Measurements from ENCODE around the gene SCO2. TPM values are rescaled to one million over a fixed set of nuclear protein-coding genes. Genes with fewer than 3 reads are reported as not detected.

Gene SCO2
- total and polyA plus RNA-seq, 11 donors, result 0.67 to 2.6 (median 1.1) TPM; not detected in 6

GRCh38 chr22:50540381-50540780, 15.0 kb upstream of the SCO2 start:
- Histone ChIP-seq H3K27me3 (peaks cover 0 to 27% (median 0%) of the 10 kb centered on the region in 9 donors), H3K9me3 (no peaks in the 10 kb centered on the region), H3K36me3 (no peaks in the 10 kb centered on the region), H3K4me3 (peak overlapping the region in 1 of 12 donors; percentile 38), H3K4me1 (peaks cover 0 to 95% (median 19%) of the 10 kb centered on the region in 12 donors), H3K27ac (peak overlapping the region in 11 of 12 donors; percentile 77 to 98 (median 87))
- ATAC-seq, result no peak
- DNase-seq, result no peak
- WGBS, 4 donors, result 79 to 89% (median 87%) methylated on average over 10 of the region's 10 CpGs
- intact Hi-C loops (cut with DNase I), result loop anchor here in 2 of 10 donors (5.0 to 10.0 kb wide), 2 partner anchors 74 to 82 kb away; no protein-coding TSS in a partner anchor
- TF ChIP-seq CTCF (IDR thresholded peaks at IDR 0.05), result no peak
- TF ChIP-seq POLR2A (IDR thresholded peaks at IDR 0.05), result no peak

- WGBS, 4 donors, result 86 to 92% (median 90%) methylated on average over 13 of the region's 13 CpGs
- TF ChIP-seq CTCF (IDR thresholded peaks at IDR 0.05) (no peak), POLR2A (IDR thresholded peaks at IDR 0.05) (no peak)
- Histone ChIP-seq H3K4me1 (peaks cover 0 to 93% (median 9%) of the 10 kb centered on the region in 12 donors), H3K27ac (peak overlapping the region in 9 of 12 donors; percentile 5 to 98 (median 91)), H3K4me3 (no peak overlapping the region), H3K27me3 (peaks cover 0 to 34% (median 0%) of the 10 kb centered on the region in 9 donors), H3K36me3 (no peaks in the 10 kb centered on the region), H3K9me3 (no peaks in the 10 kb centered on the region)
- DNase-seq (no peak), ATAC-seq (no peak)
- intact Hi-C loops (cut with DNase I), result no loop called here
These were observed 12.4 kb upstream of the SCO2 start for GRCh38 chr22:50537765-50538164.

GRCh38 chr22:50536226-50536625, 10.8 kb upstream of the SCO2 start:
- WGBS, 4 donors, result 79 to 82% (median 81%) methylated on average over 3 of the region's 3 CpGs
- H3K4me1 ChIP-seq, result peaks cover 3 to 88% (median 23%) of the 10 kb centered on the region in 12 donors
- H3K36me3 ChIP-seq, result no peaks in the 10 kb centered on the region
- H3K27me3 ChIP-seq, result peaks cover 0 to 48% (median 4%) of the 10 kb centered on the region in 9 donors
- H3K9me3 ChIP-seq, result no peaks in the 10 kb centered on the region
- no peak for TF ChIP-seq CTCF (IDR thresholded peaks at IDR 0.05)
- H3K27ac ChIP-seq, result peak overlapping the region in 1 of 12 donors; percentile 98
- intact Hi-C loops (cut with DNase I), result no loop called here
- ATAC-seq (no peak), DNase-seq (no peak)
- no peak overlapping the region for H3K4me3 ChIP-seq

GRCh38 chr22:50535113-50535512, 9.7 kb upstream of the SCO2 start:
- Histone ChIP-seq H3K27ac (peak overlapping the region in 1 of 12 donors; percentile 98), H3K27me3 (peaks cover 0 to 59% (median 6%) of the 10 kb centered on the region in 9 donors), H3K4me3 (no peak overlapping the region), H3K9me3 (no peaks in the 10 kb centered on the region), H3K36me3 (no peaks in the 10 kb centered on the region), H3K4me1 (peaks cover 3 to 76% (median 24%) of the 10 kb centered on the region in 12 donors)
- 92 to 96% (median 95%) methylated on average over 8 of the region's 8 CpGs for WGBS, 4 donors
- DNase-seq, result no peak
- TF ChIP-seq POLR2A (IDR thresholded peaks at IDR 0.05) (no peak), CTCF (IDR thresholded peaks at IDR 0.05) (no peak)
- intact Hi-C loops (cut with DNase I), result no loop called here
- no peak for ATAC-seq

All from heart left ventricle (tissue), 16 donors.